RWPE1 (cell line): ENCODE data around the gene TRIP10.

Source experiments
- CTCF ChIA-PET: fragments of 350-600 bp; sonication (Branson Sonifier 250); formaldehyde crosslinking; extraction: SDS; loops from one replicate; lab custom pipeline; 2021; lab: Yijun Ruan, JAX
- POLR2A ChIA-PET: fragments of 400-600 bp; formaldehyde crosslinking; extraction: SDS; loops from one replicate; lab custom pipeline; 2020; ENCODE audit warnings: antibody characterized with exemption; ENCODE audit not compliant: low non-redundant PET; lab: Yijun Ruan, JAX
- DNase-seq: peaks from one replicate; pipeline ENCODE4 v3.0.0; 2012; ENCODE audit warnings: low spot score
- H3K27ac ChIP-seq: fragments of 450-650 bp; 2 replicates; pipeline ENCODE4 v1.5.1; 2017
- TF ChIP-seq, protein P1 (sequence below): fragments of 450-650 bp; conservative IDR thresholded peaks from 2 replicates; pipeline ENCODE4 v1.5.1; 2017; ENCODE audit warnings: low read depth, mild to moderate bottlenecking

The TRIP10 gene

GRCh38 chr19:6790194-6791128 is 51.0 kb downstream of the TRIP10 start:
- CTCF ChIA-PET, result no interaction called here
- POLR2A ChIA-PET, result no interaction called here
- TF ChIP-seq, protein P1, sequence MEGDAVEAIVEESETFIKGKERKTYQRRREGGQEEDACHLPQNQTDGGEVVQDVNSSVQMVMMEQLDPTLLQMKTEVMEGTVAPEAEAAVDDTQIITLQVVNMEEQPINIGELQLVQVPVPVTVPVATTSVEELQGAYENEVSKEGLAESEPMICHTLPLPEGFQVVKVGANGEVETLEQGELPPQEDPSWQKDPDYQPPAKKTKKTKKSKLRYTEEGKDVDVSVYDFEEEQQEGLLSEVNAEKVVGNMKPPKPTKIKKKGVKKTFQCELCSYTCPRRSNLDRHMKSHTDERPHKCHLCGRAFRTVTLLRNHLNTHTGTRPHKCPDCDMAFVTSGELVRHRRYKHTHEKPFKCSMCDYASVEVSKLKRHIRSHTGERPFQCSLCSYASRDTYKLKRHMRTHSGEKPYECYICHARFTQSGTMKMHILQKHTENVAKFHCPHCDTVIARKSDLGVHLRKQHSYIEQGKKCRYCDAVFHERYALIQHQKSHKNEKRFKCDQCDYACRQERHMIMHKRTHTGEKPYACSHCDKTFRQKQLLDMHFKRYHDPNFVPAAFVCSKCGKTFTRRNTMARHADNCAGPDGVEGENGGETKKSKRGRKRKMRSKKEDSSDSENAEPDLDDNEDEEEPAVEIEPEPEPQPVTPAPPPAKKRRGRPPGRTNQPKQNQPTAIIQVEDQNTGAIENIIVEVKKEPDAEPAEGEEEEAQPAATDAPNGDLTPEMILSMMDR, result no peak
- H3K27ac ChIP-seq, result no peak overlapping the region
- DNase-seq, result no peak

GRCh38 chr19:6791237-6791636 is 51.8 kb downstream of the TRIP10 start:
- TF ChIP-seq, protein P1, result no peak
- ChIA-PET POLR2A (no interaction called here), CTCF (no interaction called here)
- DNase-seq, result no peak
- no peak overlapping the region for H3K27ac ChIP-seq

- CTCF ChIA-PET, result no interaction called here
- no peak overlapping the region for H3K27ac ChIP-seq
- TF ChIP-seq, protein P1, result no peak
- POLR2A ChIA-PET, result no interaction called here
- DNase-seq, result no peak
Observed at GRCh38 chr19:6793411-6793810, 53.9 kb downstream of the TRIP10 start.

GRCh38 chr19:6793973-6794372 is 54.5 kb downstream of the TRIP10 start:
- TF ChIP-seq, protein P1, result no peak
- POLR2A ChIA-PET, result no interaction called here
- CTCF ChIA-PET, result no interaction called here
- H3K27ac ChIP-seq, result no peak overlapping the region
- no peak for DNase-seq

GRCh38 chr19:6794686-6795431 is 55.4 kb downstream of the TRIP10 start:
- TF ChIP-seq, protein P1, result no peak
- no peak for DNase-seq
- ChIA-PET POLR2A (no interaction called here), CTCF (no interaction called here)
- no peak overlapping the region for H3K27ac ChIP-seq

- no peak overlapping the region for H3K27ac ChIP-seq
- POLR2A ChIA-PET, result no interaction called here
- TF ChIP-seq, protein P1, result no peak
- DNase-seq, result no peak
- CTCF ChIA-PET, result no interaction called here
Observed at GRCh38 chr19:6796278-6796677, 56.8 kb downstream of the TRIP10 start.
